Endothelial cell of umbilical vein (primary cell): ENCODE results near the gene NAMPT. TPM values are rescaled to one million over a fixed set of nuclear protein-coding genes. Genes with fewer than 3 reads are reported as not detected.

Experiments used
- BruUV-seq: library from RNA; stranded (reverse); fragments of 400-500 nt; replicated peaks from 2 replicates; lab custom pipeline; 2021; lab: Mats Ljungman, UMichigan
- CTCF ChIA-PET: fragments of 300-600, 350-600 bp; sonication (Branson Sonifier 250); formaldehyde crosslinking; loops from one replicate; lab custom pipeline; 2021; ENCODE audit warnings: antibody characterized with exemption, inconsistent platforms; lab: Charles Lee
- POLR2A ChIA-PET: fragments of 300-600, 350-600 bp; sonication (Branson Sonifier 250); formaldehyde crosslinking; loops from one replicate; lab custom pipeline; 2021; ENCODE audit warnings: antibody characterized with exemption, inconsistent platforms; lab: Charles Lee
- DNase-seq: peaks from one replicate; pipeline ENCODE4 v3.0.0-alpha.2; 2011; ENCODE audit warnings: low read depth, low spot score
- FAIRE-seq: peaks from 2 replicates; lab custom pipeline; 2011; peaks lifted over from hg19 to GRCh38; lab: Jason Lieb, UNC
- H2AFZ ChIP-seq: 2 replicates; pipeline ENCODE4 v1.6.0; 2012; ENCODE audit warnings: low read depth, low read length, control low read depth, inconsistent platforms
- H3K27ac ChIP-seq: 2 replicates; pipeline ENCODE4 v1.5.1; 2011; ENCODE audit warnings: low read depth, mild to moderate bottlenecking, control low read depth, low read length, moderate library complexity; ENCODE audit not compliant: insufficient read depth
- H3K27me3 ChIP-seq, 2 experiments: 2 replicates each; pipeline versions ENCODE4 v1.6.0 to v1.6.1; 2011; ENCODE audit warnings: low read length in 2 of 2, mixed read lengths in 1 of 2; ENCODE audit not compliant: control insufficient read depth in 2 of 2, insufficient read depth in 2 of 2
- H3K36me3 ChIP-seq, 2 experiments: 2 replicates in 1 of 2; 3 replicates in 1 of 2; pipeline ENCODE4 v1.5.1; 2011; ENCODE audit warnings: low read length in 2 of 2, mild to moderate bottlenecking in 1 of 2, moderate library complexity in 1 of 2; ENCODE audit not compliant: control insufficient read depth in 2 of 2, insufficient read depth in 2 of 2; ENCODE audit errors: extremely low read depth in 1 of 2
- H3K4me1 ChIP-seq: 3 replicates; pipeline ENCODE4 v1.5.1; 2011; ENCODE audit warnings: mild to moderate bottlenecking, low read length; ENCODE audit not compliant: control insufficient read depth, insufficient read depth; ENCODE audit errors: extremely low read depth
- H3K4me2 ChIP-seq: 2 replicates; pipeline ENCODE4 v1.6.1; 2011; ENCODE audit warnings: low read length, control low read depth, mixed read lengths; ENCODE audit not compliant: insufficient read depth
- H3K4me3 ChIP-seq, 3 experiments: fragments of 200-600 bp in 1 of 3; sonication (generic), shearing (Covaris generic) in 1 of 3; replicated peaks in 1 of 3; 2 replicates each; pipeline ENCODE4 v1.5.1; 2011 to 2016; ENCODE audit warnings: control low read depth in 3 of 3, low read length in 3 of 3, mild to moderate bottlenecking in 2 of 3, inconsistent platforms in 1 of 3, low read depth in 1 of 3, moderate library complexity in 1 of 3; ENCODE audit not compliant: insufficient read depth in 1 of 3
- H3K79me2 ChIP-seq: 2 replicates; pipeline ENCODE4 v1.6.0; 2012; ENCODE audit warnings: low read length, inconsistent platforms; ENCODE audit not compliant: control insufficient read depth, insufficient read depth
- H3K9ac ChIP-seq: replicated peaks from 2 replicates; pipeline ENCODE3; 2011; ENCODE audit warnings: low read length, control low read depth; ENCODE audit not compliant: insufficient read depth; ENCODE audit errors: extremely low read depth
- H3K9me1 ChIP-seq: replicated peaks from 3 replicates; pipeline ENCODE4 v1.6.0; 2011; ENCODE audit warnings: mild to moderate bottlenecking, low read length; ENCODE audit not compliant: control insufficient read depth, insufficient read depth; ENCODE audit errors: extremely low read depth
- H3K9me3 ChIP-seq: replicated peaks from 2 replicates; pipeline ENCODE4 v1.5.1; 2012; ENCODE audit warnings: low read length, inconsistent platforms; ENCODE audit not compliant: control insufficient read depth, insufficient read depth
- H4K20me1 ChIP-seq: replicated peaks from 2 replicates; pipeline ENCODE3; 2011; ENCODE audit warnings: mild to moderate bottlenecking, low read length; ENCODE audit not compliant: control insufficient read depth, insufficient read depth; ENCODE audit errors: extremely low read depth
- CTCF ChIP-seq, 2 donors: IDR thresholded peaks; 1 replicate in 1 of 2; 2 replicates in 1 of 2; pipeline ENCODE4 v1.5.1; 2011; ENCODE audit warnings: low read length in 2 of 2, mild to moderate bottlenecking in 2 of 2, moderate library complexity in 2 of 2, control low read depth in 1 of 2, inconsistent platforms in 1 of 2, low read depth in 1 of 2; ENCODE audit not compliant: insufficient read depth in 1 of 2; ENCODE audit errors: extremely low read depth in 1 of 2
- EZH2 ChIP-seq: IDR thresholded peaks from 2 replicates; pipeline ENCODE4 v1.6.1; 2012; ENCODE audit warnings: borderline replicate concordance, low read depth, mild to moderate bottlenecking, moderate library complexity, low read length, inconsistent platforms; ENCODE audit not compliant: severe bottlenecking
- FOS ChIP-seq: IDR thresholded peaks from 2 replicates; pipeline ENCODE4 v1.6.1; 2011; ENCODE audit warnings: mild to moderate bottlenecking, low read length, moderate library complexity, borderline replicate concordance; ENCODE audit not compliant: insufficient read depth
- GATA2 ChIP-seq: IDR thresholded peaks from 2 replicates; pipeline ENCODE4 v1.7.0; 2011; ENCODE audit warnings: low read depth, mild to moderate bottlenecking, moderate library complexity, mixed read lengths, low read length; ENCODE audit not compliant: insufficient read length, insufficient read depth
- JUN ChIP-seq: IDR thresholded peaks from 2 replicates; pipeline ENCODE4 v1.6.1; 2011; ENCODE audit warnings: borderline replicate concordance, low read depth; ENCODE audit not compliant: insufficient read length, insufficient read depth
- MAX ChIP-seq: IDR thresholded peaks from 2 replicates; pipeline ENCODE4 v1.6.1; 2011; ENCODE audit not compliant: insufficient read depth, insufficient read length
- POLR2A ChIP-seq: IDR thresholded peaks from 2 replicates; pipeline ENCODE4 v1.6.1; 2012; ENCODE audit warnings: low read depth, mild to moderate bottlenecking, control low read depth, low read length
- POLR2AphosphoS5 ChIP-seq: IDR thresholded peaks from 2 replicates; pipeline ENCODE4 v1.6.1; 2012; ENCODE audit warnings: low read depth, mild to moderate bottlenecking, control low read depth, low read length, moderate library complexity; ENCODE audit not compliant: insufficient read depth
- dilution Hi-C: fragments of 300-500 bp; cut with MboI; formaldehyde crosslinking; loops from one replicate; pipeline ENCODE4 v1.15.0; 2019; ENCODE audit warnings: low sequenced_read_pairs; ENCODE audit not compliant: extremely low pct_ligation_motif_present
- intact Hi-C: fragments of 100-400 bp; cut with micrococcal nuclease; formaldehyde crosslinking; loops from one replicate; pipeline ENCODE4 v1.10.0; 2022
- polyA plus RNA-seq, 4 experiments: library from polyadenylated mRNA; depleted of rRNA in 3 of 4; stranded (reverse) in 3 of 4; unstranded in 1 of 4; fragments of >200 nt; gene quantifications; 2 replicates each; pipeline versions ENCODE4 v1.2.1 to v1.2.3, GENCODE V29; 2011 to 2012; ENCODE audit warnings: missing spikeins in 1 of 4
- total RNA-seq: library from RNA; stranded (reverse); gene quantifications from 2 replicates; pipeline ENCODE4 v1.2.3, GENCODE V29; 2021

Gene NAMPT
- total and polyA plus RNA-seq, 2 donors (not counting 3 experiments of a cell fraction or from before 2014, with no cell fraction given), result 17.5 to 133 TPM

GRCh38 chr7:106282852-106283251 lies 1.9 kb downstream of the NAMPT start:
- Histone ChIP-seq H3K27me3 (no peaks in the 10 kb centered on the region), H3K36me3 (peaks cover 0 to 2% of the 10 kb centered on the region in 2 experiments), H3K27ac (peak overlapping the region; percentile 76), H3K4me3 (peak overlapping the region in 2 of 3 experiments; percentile 83 to 94), H3K9me3 (no peaks in the 10 kb centered on the region), H3K4me2 (peak overlapping the region; percentile 99), H2AFZ (no peak overlapping the region), H4K20me1 (peaks cover 9% of the 10 kb centered on the region), H3K9me1 (no peaks in the 10 kb centered on the region), H3K4me1 (peaks cover 44% of the 10 kb centered on the region), H3K9ac (peak overlapping the region; percentile 97), H3K79me2 (peaks cover 65% of the 10 kb centered on the region)
- FAIRE-seq (no peak), DNase-seq (no peak)
- intact Hi-C loops (no loop called here), dilution Hi-C loops (no loop called here)
- TF ChIP-seq POLR2AphosphoS5 (no peak), JUN (no peak), MAX (no peak), POLR2A (no peak)
- CTCF ChIA-PET, result interaction anchor here (1.5 kb wide), 1 partner anchor 106 kb away, joined by 10 read pairs; no protein-coding TSS in a partner anchor
- BruUV-seq, result no TSS peak
- POLR2A ChIA-PET, result no interaction called here

- DNase-seq (no peak), FAIRE-seq (peak; percentile 24)
- ChIA-PET CTCF (interaction anchor here (0.6 to 2.1 kb wide), 6 partner anchors 65 to 378 kb away, joined by 3 to 13 read pairs (median 3); no protein-coding TSS in a partner anchor), POLR2A (no interaction called here)
- Histone ChIP-seq H3K4me3 (peak overlapping the region in 1 of 3 experiments; percentile 94), H3K27ac (no peak overlapping the region), H4K20me1 (peaks cover 9% of the 10 kb centered on the region), H3K4me2 (peak overlapping the region; percentile 99), H2AFZ (no peak overlapping the region), H3K9ac (no peak overlapping the region), H3K4me1 (peaks cover 44% of the 10 kb centered on the region), H3K9me3 (no peaks in the 10 kb centered on the region), H3K36me3 (peaks cover 0 to 3% of the 10 kb centered on the region in 2 experiments), H3K27me3 (no peaks in the 10 kb centered on the region), H3K9me1 (no peaks in the 10 kb centered on the region), H3K79me2 (peaks cover 69% of the 10 kb centered on the region)
- dilution Hi-C loops, result no loop called here
- no peak for TF ChIP-seq FOS
- TF ChIP-seq JUN, result no peak
- no peak for TF ChIP-seq EZH2
- TF ChIP-seq POLR2A, result no peak
- no peak for TF ChIP-seq CTCF (IDR thresholded peaks at IDR 0.05; ENCODE audit: extremely low read depth in 1 of 2, insufficient read depth in 1 of 2, low read depth in 1 of 2, low read length in 2 of 2)
- no peak for TF ChIP-seq POLR2AphosphoS5
- TF ChIP-seq MAX, result no peak
- no peak for TF ChIP-seq GATA2
- intact Hi-C loops, result no loop called here
- no TSS peak for BruUV-seq
Observed at GRCh38 chr7:106282390-106282789, 2.4 kb downstream of the NAMPT start.
